Endothelial cell of umbilical vein (primary cell): Measurements from ENCODE around the gene LRFN3. TPM values are rescaled to one million over a fixed set of nuclear protein-coding genes. Genes with fewer than 3 reads are reported as not detected.

Experiments used
- BruUV-seq: library from RNA; stranded (reverse); fragments of 400-500 nt; replicated peaks from 2 replicates; lab custom pipeline; 2021; lab: Mats Ljungman, UMichigan
- CTCF ChIA-PET: fragments of 300-600, 350-600 bp; sonication (Branson Sonifier 250); formaldehyde crosslinking; loops from one replicate; lab custom pipeline; 2021; ENCODE audit warnings: antibody characterized with exemption, inconsistent platforms; lab: Charles Lee
- POLR2A ChIA-PET: fragments of 300-600, 350-600 bp; sonication (Branson Sonifier 250); formaldehyde crosslinking; loops from one replicate; lab custom pipeline; 2021; ENCODE audit warnings: antibody characterized with exemption, inconsistent platforms; lab: Charles Lee
- DNase-seq: peaks from one replicate; pipeline ENCODE4 v3.0.0-alpha.2; 2011; ENCODE audit warnings: low read depth, low spot score
- FAIRE-seq: peaks from 2 replicates; lab custom pipeline; 2011; peaks lifted over from hg19 to GRCh38; lab: Jason Lieb, UNC
- H2AFZ ChIP-seq: 2 replicates; pipeline ENCODE4 v1.6.0; 2012; ENCODE audit warnings: low read depth, low read length, control low read depth, inconsistent platforms
- H3K27ac ChIP-seq: 2 replicates; pipeline ENCODE4 v1.5.1; 2011; ENCODE audit warnings: low read depth, mild to moderate bottlenecking, control low read depth, low read length, moderate library complexity; ENCODE audit not compliant: insufficient read depth
- H3K27me3 ChIP-seq, 2 experiments: 2 replicates each; pipeline versions ENCODE4 v1.6.0 to v1.6.1; 2011; ENCODE audit warnings: low read length in 2 of 2, mixed read lengths in 1 of 2; ENCODE audit not compliant: control insufficient read depth in 2 of 2, insufficient read depth in 2 of 2
- H3K36me3 ChIP-seq, 2 experiments: 2 replicates in 1 of 2; 3 replicates in 1 of 2; pipeline ENCODE4 v1.5.1; 2011; ENCODE audit warnings: low read length in 2 of 2, mild to moderate bottlenecking in 1 of 2, moderate library complexity in 1 of 2; ENCODE audit not compliant: control insufficient read depth in 2 of 2, insufficient read depth in 2 of 2; ENCODE audit errors: extremely low read depth in 1 of 2
- H3K4me1 ChIP-seq: 3 replicates; pipeline ENCODE4 v1.5.1; 2011; ENCODE audit warnings: mild to moderate bottlenecking, low read length; ENCODE audit not compliant: control insufficient read depth, insufficient read depth; ENCODE audit errors: extremely low read depth
- H3K4me2 ChIP-seq: 2 replicates; pipeline ENCODE4 v1.6.1; 2011; ENCODE audit warnings: low read length, control low read depth, mixed read lengths; ENCODE audit not compliant: insufficient read depth
- H3K4me3 ChIP-seq, 3 experiments: fragments of 200-600 bp in 1 of 3; sonication (generic), shearing (Covaris generic) in 1 of 3; replicated peaks in 1 of 3; 2 replicates each; pipeline ENCODE4 v1.5.1; 2011 to 2016; ENCODE audit warnings: control low read depth in 3 of 3, low read length in 3 of 3, mild to moderate bottlenecking in 2 of 3, inconsistent platforms in 1 of 3, low read depth in 1 of 3, moderate library complexity in 1 of 3; ENCODE audit not compliant: insufficient read depth in 1 of 3
- H3K79me2 ChIP-seq: 2 replicates; pipeline ENCODE4 v1.6.0; 2012; ENCODE audit warnings: low read length, inconsistent platforms; ENCODE audit not compliant: control insufficient read depth, insufficient read depth
- H3K9ac ChIP-seq: replicated peaks from 2 replicates; pipeline ENCODE3; 2011; ENCODE audit warnings: low read length, control low read depth; ENCODE audit not compliant: insufficient read depth; ENCODE audit errors: extremely low read depth
- H3K9me1 ChIP-seq: replicated peaks from 3 replicates; pipeline ENCODE4 v1.6.0; 2011; ENCODE audit warnings: mild to moderate bottlenecking, low read length; ENCODE audit not compliant: control insufficient read depth, insufficient read depth; ENCODE audit errors: extremely low read depth
- H3K9me3 ChIP-seq: replicated peaks from 2 replicates; pipeline ENCODE4 v1.5.1; 2012; ENCODE audit warnings: low read length, inconsistent platforms; ENCODE audit not compliant: control insufficient read depth, insufficient read depth
- H4K20me1 ChIP-seq: replicated peaks from 2 replicates; pipeline ENCODE3; 2011; ENCODE audit warnings: mild to moderate bottlenecking, low read length; ENCODE audit not compliant: control insufficient read depth, insufficient read depth; ENCODE audit errors: extremely low read depth
- EZH2 ChIP-seq: IDR thresholded peaks from 2 replicates; pipeline ENCODE4 v1.6.1; 2012; ENCODE audit warnings: borderline replicate concordance, low read depth, mild to moderate bottlenecking, moderate library complexity, low read length, inconsistent platforms; ENCODE audit not compliant: severe bottlenecking
- FOS ChIP-seq: IDR thresholded peaks from 2 replicates; pipeline ENCODE4 v1.6.1; 2011; ENCODE audit warnings: mild to moderate bottlenecking, low read length, moderate library complexity, borderline replicate concordance; ENCODE audit not compliant: insufficient read depth
- GATA2 ChIP-seq: IDR thresholded peaks from 2 replicates; pipeline ENCODE4 v1.7.0; 2011; ENCODE audit warnings: low read depth, mild to moderate bottlenecking, moderate library complexity, mixed read lengths, low read length; ENCODE audit not compliant: insufficient read length, insufficient read depth
- MYC ChIP-seq: IDR thresholded peaks from one replicate; pipeline ENCODE4 v1.6.1; 2011; ENCODE audit warnings: mild to moderate bottlenecking, low read depth, low read length
- POLR2A ChIP-seq: IDR thresholded peaks from 2 replicates; pipeline ENCODE4 v1.6.1; 2012; ENCODE audit warnings: low read depth, mild to moderate bottlenecking, control low read depth, low read length
- dilution Hi-C: fragments of 300-500 bp; cut with MboI; formaldehyde crosslinking; loops from one replicate; pipeline ENCODE4 v1.15.0; 2019; ENCODE audit warnings: low sequenced_read_pairs; ENCODE audit not compliant: extremely low pct_ligation_motif_present
- intact Hi-C: fragments of 100-400 bp; cut with micrococcal nuclease; formaldehyde crosslinking; loops from one replicate; pipeline ENCODE4 v1.10.0; 2022
- polyA plus RNA-seq, 4 experiments: library from polyadenylated mRNA; depleted of rRNA in 3 of 4; stranded (reverse) in 3 of 4; unstranded in 1 of 4; fragments of >200 nt; gene quantifications; 2 replicates each; pipeline versions ENCODE4 v1.2.1 to v1.2.3, GENCODE V29; 2011 to 2012; ENCODE audit warnings: missing spikeins in 1 of 4
- total RNA-seq: library from RNA; stranded (reverse); gene quantifications from 2 replicates; pipeline ENCODE4 v1.2.3, GENCODE V29; 2021
- TF ChIP-seq, protein P1 (sequence below), 2 donors: IDR thresholded peaks; 1 replicate in 1 of 2; 2 replicates in 1 of 2; pipeline ENCODE4 v1.5.1; 2011; ENCODE audit warnings: low read length in 2 of 2, mild to moderate bottlenecking in 2 of 2, moderate library complexity in 2 of 2, control low read depth in 1 of 2, inconsistent platforms in 1 of 2, low read depth in 1 of 2; ENCODE audit not compliant: insufficient read depth in 1 of 2; ENCODE audit errors: extremely low read depth in 1 of 2
- TF ChIP-seq, protein P2 (sequence below): IDR thresholded peaks from 2 replicates; pipeline ENCODE4 v1.6.1; 2011; ENCODE audit not compliant: insufficient read depth, insufficient read length

LRFN3 gene
- total and polyA plus RNA-seq, 2 donors (not counting 3 experiments of a cell fraction or from before 2014, with no cell fraction given), result 4.1 to 15.9 TPM

DNA sequence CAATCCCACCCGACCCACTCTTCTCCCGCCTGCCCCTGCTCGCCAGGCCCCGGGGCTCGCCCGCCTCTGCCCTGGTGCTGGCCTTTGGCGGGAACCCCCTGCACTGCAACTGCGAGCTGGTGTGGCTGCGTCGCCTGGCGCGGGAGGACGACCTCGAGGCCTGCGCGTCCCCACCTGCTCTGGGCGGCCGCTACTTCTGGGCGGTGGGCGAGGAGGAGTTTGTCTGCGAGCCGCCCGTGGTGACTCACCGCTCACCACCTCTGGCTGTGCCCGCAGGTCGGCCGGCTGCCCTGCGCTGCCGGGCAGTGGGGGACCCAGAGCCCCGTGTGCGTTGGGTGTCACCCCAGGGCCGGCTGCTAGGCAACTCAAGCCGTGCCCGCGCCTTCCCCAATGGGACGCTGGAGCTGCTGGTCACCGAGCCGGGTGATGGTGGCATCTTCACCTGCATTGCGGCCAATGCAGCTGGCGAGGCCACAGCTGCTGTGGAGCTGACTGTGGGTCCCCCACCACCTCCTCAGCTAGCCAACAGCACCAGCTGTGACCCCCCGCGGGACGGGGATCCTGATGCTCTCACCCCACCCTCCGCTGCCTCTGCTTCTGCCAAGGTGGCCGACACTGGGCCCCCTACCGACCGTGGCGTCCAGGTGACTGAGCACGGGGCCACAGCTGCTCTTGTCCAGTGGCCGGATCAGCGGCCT is 4.1 kb downstream of the LRFN3 start:
- H3K36me3 ChIP-seq, result no peaks in the 10 kb centered on the region
- DNase-seq (no peak), FAIRE-seq (no peak)
- ChIA-PET POLR2A (no interaction called here), CTCF (no interaction called here)
- TF ChIP-seq, protein P1, sequence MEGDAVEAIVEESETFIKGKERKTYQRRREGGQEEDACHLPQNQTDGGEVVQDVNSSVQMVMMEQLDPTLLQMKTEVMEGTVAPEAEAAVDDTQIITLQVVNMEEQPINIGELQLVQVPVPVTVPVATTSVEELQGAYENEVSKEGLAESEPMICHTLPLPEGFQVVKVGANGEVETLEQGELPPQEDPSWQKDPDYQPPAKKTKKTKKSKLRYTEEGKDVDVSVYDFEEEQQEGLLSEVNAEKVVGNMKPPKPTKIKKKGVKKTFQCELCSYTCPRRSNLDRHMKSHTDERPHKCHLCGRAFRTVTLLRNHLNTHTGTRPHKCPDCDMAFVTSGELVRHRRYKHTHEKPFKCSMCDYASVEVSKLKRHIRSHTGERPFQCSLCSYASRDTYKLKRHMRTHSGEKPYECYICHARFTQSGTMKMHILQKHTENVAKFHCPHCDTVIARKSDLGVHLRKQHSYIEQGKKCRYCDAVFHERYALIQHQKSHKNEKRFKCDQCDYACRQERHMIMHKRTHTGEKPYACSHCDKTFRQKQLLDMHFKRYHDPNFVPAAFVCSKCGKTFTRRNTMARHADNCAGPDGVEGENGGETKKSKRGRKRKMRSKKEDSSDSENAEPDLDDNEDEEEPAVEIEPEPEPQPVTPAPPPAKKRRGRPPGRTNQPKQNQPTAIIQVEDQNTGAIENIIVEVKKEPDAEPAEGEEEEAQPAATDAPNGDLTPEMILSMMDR (IDR thresholded peaks at IDR 0.05; ENCODE audit: extremely low read depth in 1 of 2, insufficient read depth in 1 of 2, low read depth in 1 of 2, low read length in 2 of 2), result no peak
- TF ChIP-seq GATA2, result no peak
- TF ChIP-seq POLR2A, result no peak
- TF ChIP-seq MYC, result no peak
- TF ChIP-seq FOS, result no peak
- TF ChIP-seq, protein P2, sequence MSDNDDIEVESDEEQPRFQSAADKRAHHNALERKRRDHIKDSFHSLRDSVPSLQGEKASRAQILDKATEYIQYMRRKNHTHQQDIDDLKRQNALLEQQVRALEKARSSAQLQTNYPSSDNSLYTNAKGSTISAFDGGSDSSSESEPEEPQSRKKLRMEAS, result no peak
- TF ChIP-seq EZH2, result no peak
- H3K9ac ChIP-seq, result no peak overlapping the region
- H3K4me1 ChIP-seq, result peaks cover 22% of the 10 kb centered on the region
- no peak overlapping the region for H3K4me2 ChIP-seq
- H3K27me3 ChIP-seq, result no peaks in the 10 kb centered on the region
- peaks cover 4% of the 10 kb centered on the region for H4K20me1 ChIP-seq
- H3K4me3 ChIP-seq, result no peak overlapping the region
- H3K79me2 ChIP-seq, result no peaks in the 10 kb centered on the region
- no TSS peak for BruUV-seq
- H3K27ac ChIP-seq, result no peak overlapping the region
- intact Hi-C loops (no loop called here), dilution Hi-C loops (no loop called here)
- no peaks in the 10 kb centered on the region for H3K9me3 ChIP-seq
- no peaks in the 10 kb centered on the region for H3K9me1 ChIP-seq
- H2AFZ ChIP-seq, result no peak overlapping the region
